ENCODE results near the gene HDAC9. TPM values are rescaled to one million over a fixed set of nuclear protein-coding genes. Genes with fewer than 3 reads are reported as not detected.

HDAC9 gene
- total and polyA plus RNA-seq, 2 of the 13 experiments (the other 11 are each of a cell fraction or from before 2014, with no cell fraction given) = 0.05 to 0.07 TPM

DNA sequence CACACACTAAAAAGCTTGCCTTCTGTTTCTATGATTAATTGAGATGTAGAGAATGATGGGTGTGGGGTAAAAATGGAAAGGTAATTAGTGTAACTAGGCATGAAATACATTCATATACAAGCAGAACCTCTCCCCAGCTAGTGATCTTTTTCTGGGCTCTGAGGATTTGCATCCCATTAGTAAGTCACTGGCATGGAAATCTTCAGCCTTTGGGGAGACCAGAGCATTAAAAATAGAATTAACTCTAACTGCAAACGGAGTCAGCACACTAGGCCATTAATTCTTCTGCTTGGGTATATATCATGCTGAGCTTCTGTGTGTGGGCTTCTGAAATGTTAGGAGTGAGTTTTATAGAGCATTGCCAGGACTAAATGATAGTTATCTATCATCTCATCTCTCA, 128.9 kb downstream of the HDAC9 start:
- CTCF ChIA-PET (ENCODE audit: low intra/inter-chr PET ratio, low total read pairs) = no interaction called here
- H3K79me2 ChIP-seq (ENCODE audit: insufficient read depth, low read length) = no peaks in the 10 kb centered on the region
- in situ Hi-C loops (cut with HindIII; ENCODE audit: extremely low pct_ligation_motif_present, low pct_unique_long_range_greater_than_20kb) (no loop called here), intact Hi-C loops (cut with micrococcal nuclease; ENCODE audit: unreplicated experiment) (no loop called here)
- no peaks in the 10 kb centered on the region for H3K9me3 ChIP-seq (ENCODE audit: low read length)
- H4K20me1 ChIP-seq (ENCODE audit: insufficient read depth, low read length) = no peaks in the 10 kb centered on the region
- H3K9ac ChIP-seq (ENCODE audit: insufficient read depth, low read depth, low read length) = no peak overlapping the region
- no peak for FAIRE-seq
- H2AFZ ChIP-seq (ENCODE audit: low read length) = no peak overlapping the region
- DNase-seq (ENCODE audit: low spot score) = no peak
- no peaks in the 10 kb centered on the region for H3K36me3 ChIP-seq (replicated peaks in 1 of 2; ENCODE audit: control insufficient read depth in 1 of 2, insufficient read depth in 2 of 2, low read length in 2 of 2)
- no TSS peak for BruUV-seq (replicated peaks)
- no peaks in the 10 kb centered on the region for H3K4me1 ChIP-seq (ENCODE audit: insufficient read depth, low read length)
- H3K27me3 ChIP-seq (ENCODE audit: control insufficient read depth in 1 of 2, insufficient read depth in 2 of 2, low read length in 2 of 2) = no peaks in the 10 kb centered on the region
- ATAC-seq = no peak
- no peak for TF ChIP-seq ZNF552 (CRISPR knock-in tag; IDR thresholded peaks at IDR 0.05; ENCODE audit: borderline replicate concordance)
- TF ChIP-seq, protein P1, sequence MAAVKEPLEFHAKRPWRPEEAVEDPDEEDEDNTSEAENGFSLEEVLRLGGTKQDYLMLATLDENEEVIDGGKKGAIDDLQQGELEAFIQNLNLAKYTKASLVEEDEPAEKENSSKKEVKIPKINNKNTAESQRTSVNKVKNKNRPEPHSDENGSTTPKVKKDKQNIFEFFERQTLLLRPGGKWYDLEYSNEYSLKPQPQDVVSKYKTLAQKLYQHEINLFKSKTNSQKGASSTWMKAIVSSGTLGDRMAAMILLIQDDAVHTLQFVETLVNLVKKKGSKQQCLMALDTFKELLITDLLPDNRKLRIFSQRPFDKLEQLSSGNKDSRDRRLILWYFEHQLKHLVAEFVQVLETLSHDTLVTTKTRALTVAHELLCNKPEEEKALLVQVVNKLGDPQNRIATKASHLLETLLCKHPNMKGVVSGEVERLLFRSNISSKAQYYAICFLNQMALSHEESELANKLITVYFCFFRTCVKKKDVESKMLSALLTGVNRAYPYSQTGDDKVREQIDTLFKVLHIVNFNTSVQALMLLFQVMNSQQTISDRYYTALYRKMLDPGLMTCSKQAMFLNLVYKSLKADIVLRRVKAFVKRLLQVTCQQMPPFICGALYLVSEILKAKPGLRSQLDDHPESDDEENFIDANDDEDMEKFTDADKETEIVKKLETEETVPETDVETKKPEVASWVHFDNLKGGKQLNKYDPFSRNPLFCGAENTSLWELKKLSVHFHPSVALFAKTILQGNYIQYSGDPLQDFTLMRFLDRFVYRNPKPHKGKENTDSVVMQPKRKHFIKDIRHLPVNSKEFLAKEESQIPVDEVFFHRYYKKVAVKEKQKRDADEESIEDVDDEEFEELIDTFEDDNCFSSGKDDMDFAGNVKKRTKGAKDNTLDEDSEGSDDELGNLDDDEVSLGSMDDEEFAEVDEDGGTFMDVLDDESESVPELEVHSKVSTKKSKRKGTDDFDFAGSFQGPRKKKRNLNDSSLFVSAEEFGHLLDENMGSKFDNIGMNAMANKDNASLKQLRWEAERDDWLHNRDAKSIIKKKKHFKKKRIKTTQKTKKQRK (IDR thresholded peaks at IDR 0.05; ENCODE audit: low read length) = no peak
- no peak for TF ChIP-seq ZNF773 (CRISPR knock-in tag; IDR thresholded peaks at IDR 0.05; ENCODE audit: borderline replicate concordance)
- TF ChIP-seq, protein P2, sequence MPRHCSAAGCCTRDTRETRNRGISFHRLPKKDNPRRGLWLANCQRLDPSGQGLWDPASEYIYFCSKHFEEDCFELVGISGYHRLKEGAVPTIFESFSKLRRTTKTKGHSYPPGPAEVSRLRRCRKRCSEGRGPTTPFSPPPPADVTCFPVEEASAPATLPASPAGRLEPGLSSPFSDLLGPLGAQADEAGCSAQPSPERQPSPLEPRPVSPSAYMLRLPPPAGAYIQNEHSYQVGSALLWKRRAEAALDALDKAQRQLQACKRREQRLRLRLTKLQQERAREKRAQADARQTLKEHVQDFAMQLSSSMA (CRISPR knock-in tag; IDR thresholded peaks at IDR 0.05) = no peak
- no peak for TF ChIP-seq ZMYM3 (CRISPR knock-in tag; IDR thresholded peaks at IDR 0.05)
- no peak for TF ChIP-seq THAP11 (CRISPR knock-in tag; IDR thresholded peaks at IDR 0.05)
- TF ChIP-seq TP53 (CRISPR knock-in tag; conservative IDR thresholded peaks at IDR 0.05) = no peak
- no peak for TF ChIP-seq HNRNPK (IDR thresholded peaks at IDR 0.05; ENCODE audit: low read depth, low read length, poor library complexity, severe bottlenecking)
- H3K4me2 ChIP-seq (ENCODE audit: low read depth, low read length) = no peak overlapping the region
- POLR2A ChIA-PET = no interaction called here
- H3K4me3 ChIP-seq (replicated peaks in 1 of 3; ENCODE audit: insufficient read depth in 1 of 3, low read depth in 2 of 3, low read length in 3 of 3) = no peak overlapping the region
- H3K27ac ChIP-seq (ENCODE audit: extremely low read length, insufficient read depth, low read length) = no peak overlapping the region
- WGBS (ENCODE audit: low lambda C conversion rate) = 0% methylated on average over 1 of the region's 1 CpG
